Mammary epithelial cell (primary cell): Measurements from ENCODE around the gene DTX1.

Experiments
- CTCF ChIP-seq, 2 donors: IDR thresholded peaks in 1 of 2; conservative IDR thresholded peaks in 1 of 2; 2 replicates each; pipeline ENCODE4 v1.5.1; 2011 to 2012; ENCODE audit warnings: inconsistent platforms in 2 of 2, low read length in 2 of 2, mild to moderate bottlenecking in 2 of 2, control low read depth in 1 of 2, low read depth in 1 of 2; ENCODE audit not compliant: insufficient read depth in 1 of 2; ENCODE audit errors: extremely low read depth in 1 of 2
- EZH2 ChIP-seq: IDR thresholded peaks from 2 replicates; pipeline ENCODE4 v1.6.1; 2012; ENCODE audit warnings: low read length, inconsistent platforms, borderline replicate concordance

GRCh38 chr12:113094738-113095137, 38.2 kb downstream of the DTX1 start:
- no peak for TF ChIP-seq CTCF (conservative IDR thresholded peaks at IDR 0.05 in 1 of 2, IDR thresholded peaks at IDR 0.05 in 1 of 2; ENCODE audit: extremely low read depth in 1 of 2, insufficient read depth in 1 of 2, low read depth in 1 of 2, low read length in 2 of 2)
- TF ChIP-seq EZH2: no peak
